Measurements from ENCODE around the gene PTBP1.

The PTBP1 gene

GRCh38 chr19:858868-859843 is 61.9 kb downstream of the PTBP1 start, which contains the start of gene CFD:
TSS of gene CFD (plus strand) at chr19:859664. CDS start at chr19:859690, 26 bp downstream.
- no peak for DNase-seq (ENCODE audit: low read depth)
- in situ Hi-C loops (cut with HindIII; ENCODE audit: low sequenced_read_pairs): no loop called here
- TF ChIP-seq, protein P1, sequence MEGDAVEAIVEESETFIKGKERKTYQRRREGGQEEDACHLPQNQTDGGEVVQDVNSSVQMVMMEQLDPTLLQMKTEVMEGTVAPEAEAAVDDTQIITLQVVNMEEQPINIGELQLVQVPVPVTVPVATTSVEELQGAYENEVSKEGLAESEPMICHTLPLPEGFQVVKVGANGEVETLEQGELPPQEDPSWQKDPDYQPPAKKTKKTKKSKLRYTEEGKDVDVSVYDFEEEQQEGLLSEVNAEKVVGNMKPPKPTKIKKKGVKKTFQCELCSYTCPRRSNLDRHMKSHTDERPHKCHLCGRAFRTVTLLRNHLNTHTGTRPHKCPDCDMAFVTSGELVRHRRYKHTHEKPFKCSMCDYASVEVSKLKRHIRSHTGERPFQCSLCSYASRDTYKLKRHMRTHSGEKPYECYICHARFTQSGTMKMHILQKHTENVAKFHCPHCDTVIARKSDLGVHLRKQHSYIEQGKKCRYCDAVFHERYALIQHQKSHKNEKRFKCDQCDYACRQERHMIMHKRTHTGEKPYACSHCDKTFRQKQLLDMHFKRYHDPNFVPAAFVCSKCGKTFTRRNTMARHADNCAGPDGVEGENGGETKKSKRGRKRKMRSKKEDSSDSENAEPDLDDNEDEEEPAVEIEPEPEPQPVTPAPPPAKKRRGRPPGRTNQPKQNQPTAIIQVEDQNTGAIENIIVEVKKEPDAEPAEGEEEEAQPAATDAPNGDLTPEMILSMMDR (IDR thresholded peaks at IDR 0.05; ENCODE audit: low read depth, low read length, missing control alignments): no peak
- peak within 1 kb of the TSS; percentile 32 for H3K4me3 ChIP-seq (ENCODE audit: low read depth, low read length)

DNA sequence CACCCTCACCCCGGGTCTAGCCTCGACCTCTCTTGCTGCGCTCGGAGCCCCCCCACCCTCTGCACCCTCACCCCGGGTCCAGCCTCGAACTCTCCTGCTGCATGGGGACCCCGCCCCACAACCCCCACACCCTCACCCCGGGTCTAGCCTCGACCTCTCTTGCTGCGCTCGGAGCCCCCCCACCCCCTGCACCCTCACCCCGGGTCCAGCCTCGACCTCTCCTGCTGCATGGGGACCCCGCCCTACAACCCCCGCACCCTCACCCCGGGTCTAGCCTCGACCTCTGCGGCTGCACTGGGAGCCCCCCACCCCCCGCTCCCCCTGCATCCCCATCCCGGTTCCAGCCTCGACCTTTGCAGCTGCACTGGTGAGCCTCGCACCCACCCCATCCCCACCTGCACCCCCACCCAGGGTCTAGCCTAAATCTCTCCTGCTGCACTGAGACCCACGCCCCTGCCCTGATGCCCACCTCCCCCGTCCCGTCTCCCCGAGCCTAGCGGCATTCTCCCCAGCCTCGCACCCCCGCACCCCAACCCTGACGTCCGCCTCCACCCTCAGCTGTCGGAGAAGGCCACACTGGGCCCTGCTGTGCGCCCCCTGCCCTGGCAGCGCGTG is 64.0 kb downstream of the PTBP1 start:
- in situ Hi-C loops (cut with HindIII; ENCODE audit: low sequenced_read_pairs): no loop called here
- H3K4me3 ChIP-seq (ENCODE audit: low read depth, low read length): no peak overlapping the region
- no peak for DNase-seq (ENCODE audit: low read depth)
- TF ChIP-seq, protein P1 (IDR thresholded peaks at IDR 0.05; ENCODE audit: low read depth, low read length, missing control alignments): no peak

All from astrocyte of the cerebellum (primary cell).